ENCODE results near the gene SGCG.

- TF ChIP-seq CTCF (IDR thresholded peaks at IDR 0.05; ENCODE audit: low read depth, low read length, poor library complexity, severe bottlenecking): no peak
- TF ChIP-seq EZH2phosphoT487 (IDR thresholded peaks at IDR 0.05; ENCODE audit: borderline replicate concordance, low read length): no peak
Measured at GRCh38 chr13:23268441-23268840, 87.7 kb downstream of the SGCG start.

All from DOHH2 (cell line).